DLD1 (cell line): ENCODE measurements around the gene PHETA1.
"Not testable (repeated sequence)": the region's sequence is repeated elsewhere in the genome, so short reads cannot be mapped to it uniquely, and the experiment has no call there.

Experiments
- in situ Hi-C: cut with HindIII; loops from 2 replicates; pipeline ENCODE4 v1.10.0; 2017; ENCODE audit warnings: low sequenced_read_pairs

PHETA1 gene

GRCh38 chr12:111377440-111377839, 8.5 kb upstream of the PHETA1 start:
- in situ Hi-C loops: no loop called here

- in situ Hi-C loops: not testable (repeated sequence)
Observed at GRCh38 chr12:111373231-111373630, 4.3 kb upstream of the PHETA1 start.

- in situ Hi-C loops: no loop called here
Observed at GRCh38 chr12:111369496-111370220, 763 bp upstream of the PHETA1 start.

DNA sequence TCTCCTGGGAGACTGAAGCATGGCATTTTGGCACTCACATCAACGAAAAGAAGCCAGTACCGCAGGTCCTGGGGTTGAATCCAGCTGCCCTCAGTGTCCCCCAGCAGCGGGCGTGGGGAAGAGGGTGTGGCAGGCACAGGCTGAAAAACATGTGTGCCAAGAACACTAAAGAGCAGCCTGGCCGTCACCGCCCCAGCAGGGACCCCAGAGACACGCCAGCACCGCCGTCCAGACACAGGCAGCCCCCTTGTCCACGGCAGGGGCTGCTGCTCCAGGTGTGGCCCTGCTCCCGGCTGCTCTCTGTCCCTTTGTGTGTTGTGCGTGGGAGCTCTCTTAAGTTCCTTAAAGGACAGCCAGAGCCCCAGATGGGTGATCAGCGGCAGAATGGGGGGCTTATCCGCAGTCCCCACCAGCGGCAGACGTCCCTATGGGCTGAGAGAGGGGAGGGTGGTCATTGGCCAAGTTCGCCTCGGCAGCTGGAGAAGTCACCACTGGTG, 556 bp downstream of the PHETA1 start:
- in situ Hi-C loops: no loop called here

GRCh38 chr12:111367661-111368221, 1.2 kb downstream of the PHETA1 start:
- in situ Hi-C loops: no loop called here

GRCh38 chr12:111366583-111366982, 2.3 kb downstream of the PHETA1 start:
- in situ Hi-C loops: no loop called here

DNA sequence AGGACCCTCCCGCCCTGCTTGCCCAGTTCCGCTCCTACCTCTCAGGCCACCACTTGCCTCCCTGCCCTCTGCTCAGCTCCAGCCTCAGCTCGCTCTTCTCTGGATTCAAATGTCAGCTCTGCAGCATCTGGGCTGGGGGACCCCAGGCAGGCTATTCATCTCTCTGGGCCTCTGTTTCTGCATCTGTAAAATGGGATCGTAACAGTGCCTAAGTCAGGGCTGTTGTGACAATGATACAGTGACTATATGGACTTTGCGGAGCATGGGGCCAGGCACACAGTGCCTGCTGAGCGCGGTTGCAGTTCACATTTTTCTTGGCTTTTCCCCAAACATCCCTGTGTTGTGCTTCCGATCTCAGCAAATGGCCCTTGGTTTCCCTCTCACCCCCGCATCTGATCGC, 2.8 kb downstream of the PHETA1 start:
- in situ Hi-C loops: no loop called here

GRCh38 chr12:111363578-111363977, 5.3 kb downstream of the PHETA1 start:
- in situ Hi-C loops: no loop called here

DNA sequence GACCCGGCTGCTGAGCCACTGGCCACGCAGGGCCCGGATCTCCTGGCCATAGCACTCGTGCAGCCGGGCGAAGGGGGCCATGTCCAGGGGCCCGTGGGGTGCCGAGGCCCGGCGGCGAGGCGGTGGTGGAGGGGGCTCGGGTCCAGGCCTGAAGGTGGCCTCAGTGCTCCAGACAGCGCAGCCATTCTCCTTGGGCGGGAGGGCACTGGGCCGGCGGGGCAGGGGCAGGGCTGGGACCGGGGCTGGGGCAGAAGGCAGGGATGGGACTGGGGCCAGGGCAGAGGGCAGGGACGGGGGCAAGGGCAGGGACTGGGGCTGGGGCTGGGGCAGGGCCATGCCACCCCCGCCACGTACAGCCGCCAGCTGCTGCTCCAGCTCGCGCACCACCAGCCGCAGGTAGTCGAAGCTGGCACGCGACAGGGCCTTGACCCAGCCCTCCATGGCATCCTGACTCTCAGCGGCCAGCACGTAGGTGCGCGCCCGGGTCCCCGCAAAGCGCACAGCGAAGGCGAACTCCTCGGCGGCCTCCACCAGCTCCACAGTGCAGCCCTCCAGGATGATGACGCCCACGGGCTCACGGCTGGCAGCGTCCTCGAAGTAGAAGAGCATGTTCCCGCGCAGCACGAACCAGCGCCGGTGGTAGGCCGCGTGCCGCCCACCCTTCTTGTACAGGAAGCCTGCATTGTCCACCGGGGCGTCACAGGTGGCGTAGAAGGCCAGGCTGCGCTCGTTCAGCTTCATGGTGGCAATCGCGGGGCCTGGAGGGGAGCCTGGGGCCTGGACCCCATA, 6.0 kb downstream of the PHETA1 start:
- in situ Hi-C loops: no loop called here

DNA sequence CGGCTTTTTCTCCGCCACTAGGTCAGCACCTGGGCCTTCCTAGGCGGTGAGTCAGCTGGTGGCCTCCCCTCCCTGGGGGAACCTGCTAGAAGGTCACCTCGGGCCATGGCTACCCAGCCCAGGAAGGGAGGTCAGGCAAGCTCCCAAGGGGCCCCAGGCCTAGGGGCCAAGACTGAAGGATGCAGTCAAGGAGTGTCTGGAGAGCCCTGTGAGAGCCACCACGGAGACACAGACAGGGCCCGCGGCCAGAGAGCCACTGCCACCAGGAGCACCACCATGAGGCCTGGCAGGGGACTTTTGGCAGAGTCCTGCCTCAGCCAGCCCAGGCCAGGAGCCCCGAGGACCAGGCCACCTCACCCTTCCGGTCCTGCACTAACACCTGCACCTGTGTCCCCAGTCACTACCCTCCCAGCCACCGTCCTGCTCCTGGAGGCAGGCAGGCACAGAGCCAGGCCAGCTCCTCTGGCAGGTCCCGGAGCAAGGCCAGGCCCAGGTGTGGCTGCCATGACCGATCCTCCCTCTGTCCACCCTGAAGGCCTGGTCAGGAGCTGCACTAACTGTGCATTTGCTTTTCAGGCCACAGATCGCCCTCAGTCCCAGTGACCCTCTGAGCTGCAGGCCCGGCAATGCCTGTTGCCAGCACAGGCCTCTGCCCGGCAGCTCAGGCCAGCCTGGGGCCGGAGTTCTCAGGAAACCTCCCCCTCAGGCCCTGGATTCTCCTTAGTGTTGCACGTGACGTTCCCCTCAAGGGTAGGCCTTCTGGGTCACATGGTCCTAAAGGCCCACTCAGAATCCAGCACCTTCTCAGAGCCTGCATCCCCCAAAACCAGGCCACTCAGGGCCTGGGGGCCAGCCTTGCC, 6.9 kb downstream of the PHETA1 start:
- in situ Hi-C loops: no loop called here

- in situ Hi-C loops: no loop called here
Observed at GRCh38 chr12:111361073-111361716, 7.7 kb downstream of the PHETA1 start.

- in situ Hi-C loops: no loop called here
Observed at GRCh38 chr12:111360325-111360930, 8.5 kb downstream of the PHETA1 start.

DNA sequence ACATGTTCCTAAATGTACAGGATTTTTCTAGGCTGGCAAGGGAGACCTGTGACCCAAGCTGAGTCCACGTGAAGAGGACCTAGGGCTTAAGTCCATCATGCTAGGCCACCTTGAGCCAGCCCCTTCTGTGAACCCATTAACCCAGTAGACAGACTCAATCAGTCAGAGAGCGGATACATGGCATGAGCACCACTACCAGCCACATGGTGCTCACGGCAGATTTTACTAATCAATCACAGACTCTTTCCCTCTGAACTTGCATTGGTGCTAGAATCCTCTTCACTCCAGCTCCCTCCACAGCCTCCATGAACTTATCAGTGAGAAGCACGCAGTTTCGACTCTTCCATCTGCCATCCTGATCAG, 9.0 kb downstream of the PHETA1 start:
- in situ Hi-C loops: no loop called here

DNA sequence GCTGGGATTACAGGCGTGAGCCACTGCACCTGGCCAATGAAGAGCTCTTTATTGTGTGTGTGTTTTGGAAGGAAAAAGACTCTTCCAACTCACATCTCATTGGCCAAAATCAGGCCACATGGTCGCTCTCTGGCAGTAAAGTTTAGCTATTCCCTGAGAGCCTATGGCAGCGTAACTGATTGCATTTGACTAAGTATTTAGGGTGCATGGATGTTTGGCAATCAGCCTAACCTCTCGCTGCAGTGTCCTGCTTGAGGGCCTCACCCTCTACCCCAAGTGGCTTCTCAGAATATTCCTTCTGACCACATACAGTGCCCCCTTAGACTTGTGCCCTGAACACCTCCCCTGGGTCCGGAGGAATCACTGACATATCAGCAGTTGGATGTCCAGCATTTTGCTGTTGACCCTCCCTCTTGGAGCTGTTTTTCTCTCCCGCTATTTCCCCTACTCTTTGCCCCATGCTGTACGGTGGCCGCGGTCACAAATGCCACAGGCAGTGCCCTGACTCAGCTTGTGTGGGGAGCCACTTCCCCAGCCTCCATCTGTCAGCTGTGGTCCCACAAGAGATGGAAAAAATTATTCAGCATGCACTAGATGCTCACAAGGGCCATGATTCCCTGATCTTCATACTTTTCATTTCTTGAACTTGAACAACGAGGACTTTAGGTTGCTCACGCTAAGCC, 9.5 kb downstream of the PHETA1 start:
- in situ Hi-C loops: no loop called here

- in situ Hi-C loops: no loop called here
Observed at GRCh38 chr12:111355201-111355925, 13.5 kb downstream of the PHETA1 start.

DNA sequence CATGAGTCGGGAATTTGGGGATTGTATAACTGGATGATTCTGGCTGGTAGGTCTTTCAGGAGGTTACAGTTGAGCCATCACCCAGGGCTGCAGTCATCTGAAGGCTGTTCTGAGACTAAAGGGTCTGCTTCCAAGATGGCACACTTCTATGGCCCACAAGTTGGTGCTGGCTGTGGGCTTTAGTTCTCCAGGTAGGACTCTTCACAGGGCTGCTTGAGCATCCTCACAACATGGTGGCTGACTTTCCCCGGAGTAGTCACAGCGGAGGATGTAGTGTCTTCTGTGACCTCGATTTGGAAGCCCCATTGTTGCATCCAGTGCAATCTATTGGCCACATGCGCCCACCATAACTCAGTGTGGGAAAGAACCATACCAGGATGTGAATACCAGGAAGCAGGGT, 14.4 kb downstream of the PHETA1 start:
- in situ Hi-C loops: no loop called here

DNA sequence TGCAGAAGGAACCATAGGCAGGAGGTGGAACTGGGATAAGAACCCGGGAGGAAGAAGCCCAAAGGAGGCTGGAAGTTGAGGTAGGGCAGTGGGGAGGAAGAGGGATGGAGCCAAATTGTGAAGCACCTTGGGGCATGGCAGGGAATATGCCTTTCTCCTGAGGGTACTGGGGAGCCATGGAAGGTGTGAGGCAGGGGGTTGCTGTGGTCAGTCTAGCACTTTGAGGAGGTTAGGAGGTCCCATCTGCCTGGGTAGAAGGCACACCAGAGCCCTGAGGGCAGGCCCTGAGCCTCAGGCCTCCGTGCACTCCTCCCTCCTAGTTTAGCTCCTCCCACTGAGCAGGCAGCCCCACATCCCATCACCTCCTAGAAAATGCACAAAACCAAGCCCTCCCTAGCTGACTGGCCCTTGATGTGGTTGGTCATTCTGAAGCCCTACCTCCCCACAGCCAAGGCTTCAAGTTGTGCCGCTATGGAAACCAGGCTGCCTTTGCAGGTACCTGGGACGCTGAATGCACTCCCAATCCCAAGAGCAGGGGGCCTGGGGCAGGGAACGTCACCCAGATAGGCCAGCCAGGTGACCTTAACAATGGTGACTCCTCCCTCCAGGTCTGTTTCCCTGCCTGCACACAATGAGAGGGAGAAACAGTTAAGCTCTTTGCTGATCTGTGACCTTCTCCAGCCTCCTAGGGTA, 15.1 kb downstream of the PHETA1 start:
- in situ Hi-C loops: no loop called here

GRCh38 chr12:111353026-111353425, 15.9 kb downstream of the PHETA1 start:
- in situ Hi-C loops: no loop called here
